ENCODE results near the gene HAUS7. TPM values are rescaled to one million over a fixed set of nuclear protein-coding genes. Genes with fewer than 3 reads are reported as not detected.

The HAUS7 gene
- total and polyA plus RNA-seq, 4 donors = 11.3 to 42.9 (median 28.0) TPM

DNA sequence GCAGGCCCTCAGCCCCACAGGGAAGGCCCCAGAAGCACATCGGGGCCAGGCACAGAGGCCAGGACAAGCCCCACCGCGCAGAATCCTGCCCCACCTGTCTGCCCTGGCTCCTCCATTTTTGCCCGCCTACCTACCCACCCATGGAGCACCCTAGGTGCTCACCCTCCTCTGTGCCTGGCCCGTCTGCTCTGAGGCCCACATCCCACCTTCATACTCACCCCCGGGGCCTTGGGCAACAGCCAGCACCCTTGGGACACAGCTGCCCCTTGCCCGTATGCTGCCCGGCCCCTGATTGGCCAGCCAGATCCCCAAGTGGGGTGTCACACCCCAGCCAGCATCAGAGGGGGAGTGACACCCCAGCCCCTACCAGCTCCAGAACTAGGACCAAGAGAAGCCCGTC, 13.7 kb downstream of the HAUS7 start:
- DNase-seq (no peak), ATAC-seq (ENCODE audit: insufficient read depth, low FRiP score) (no peak)
- H3K36me3 ChIP-seq (ENCODE audit: control insufficient read depth in 4 of 4, insufficient read depth in 4 of 4, low read length in 4 of 4) = peaks cover 0 to 4% (median 0%) of the 10 kb centered on the region in 4 donors
- 93 to 95% methylated on average over 3 to 9 of the region's 9 CpGs for WGBS, 2 donors
- TF ChIP-seq, protein P1, sequence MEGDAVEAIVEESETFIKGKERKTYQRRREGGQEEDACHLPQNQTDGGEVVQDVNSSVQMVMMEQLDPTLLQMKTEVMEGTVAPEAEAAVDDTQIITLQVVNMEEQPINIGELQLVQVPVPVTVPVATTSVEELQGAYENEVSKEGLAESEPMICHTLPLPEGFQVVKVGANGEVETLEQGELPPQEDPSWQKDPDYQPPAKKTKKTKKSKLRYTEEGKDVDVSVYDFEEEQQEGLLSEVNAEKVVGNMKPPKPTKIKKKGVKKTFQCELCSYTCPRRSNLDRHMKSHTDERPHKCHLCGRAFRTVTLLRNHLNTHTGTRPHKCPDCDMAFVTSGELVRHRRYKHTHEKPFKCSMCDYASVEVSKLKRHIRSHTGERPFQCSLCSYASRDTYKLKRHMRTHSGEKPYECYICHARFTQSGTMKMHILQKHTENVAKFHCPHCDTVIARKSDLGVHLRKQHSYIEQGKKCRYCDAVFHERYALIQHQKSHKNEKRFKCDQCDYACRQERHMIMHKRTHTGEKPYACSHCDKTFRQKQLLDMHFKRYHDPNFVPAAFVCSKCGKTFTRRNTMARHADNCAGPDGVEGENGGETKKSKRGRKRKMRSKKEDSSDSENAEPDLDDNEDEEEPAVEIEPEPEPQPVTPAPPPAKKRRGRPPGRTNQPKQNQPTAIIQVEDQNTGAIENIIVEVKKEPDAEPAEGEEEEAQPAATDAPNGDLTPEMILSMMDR (IDR thresholded peaks at IDR 0.05; ENCODE audit: control extremely low read depth, extremely low read depth) = no peak
- peaks cover 0 to 1% (median 0%) of the 10 kb centered on the region in 4 donors for H3K9me3 ChIP-seq (ENCODE audit: control insufficient read depth in 4 of 4, insufficient read depth in 3 of 4, low read length in 3 of 4)
- no peaks in the 10 kb centered on the region for H3K27me3 ChIP-seq (ENCODE audit: control insufficient read depth in 3 of 3, insufficient read depth in 3 of 3, low read length in 2 of 3)
- no peaks in the 10 kb centered on the region for H3K4me1 ChIP-seq (ENCODE audit: control insufficient read depth in 5 of 5, insufficient read depth in 5 of 5, low read length in 5 of 5)
- H3K9ac ChIP-seq (ENCODE audit: insufficient read depth in 1 of 2, low read length in 2 of 2) = no peak overlapping the region
- no peak overlapping the region for H3K4me3 ChIP-seq
- no peak overlapping the region for H3K27ac ChIP-seq (ENCODE audit: low read depth in 1 of 2, low read length in 1 of 2)

DNA sequence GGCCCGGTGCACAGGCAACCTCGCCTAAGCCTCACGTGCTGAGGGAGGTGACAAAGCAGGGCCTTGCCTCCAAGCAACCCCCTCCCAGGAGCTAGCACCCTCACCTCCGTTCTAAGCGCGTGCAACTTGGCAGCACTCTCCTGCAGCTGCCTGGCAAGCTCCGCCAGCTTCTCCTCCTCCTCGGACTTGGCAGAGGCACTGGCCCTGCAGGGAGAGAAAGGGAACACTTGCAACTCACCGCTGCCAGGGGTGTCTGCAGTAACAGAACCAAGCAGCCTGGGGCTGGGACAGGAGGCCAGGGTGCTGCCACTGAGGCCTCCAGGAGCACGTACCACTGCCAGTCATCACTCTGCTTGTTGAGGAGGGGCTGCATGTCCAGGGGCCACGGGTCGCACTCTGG, 14.2 kb downstream of the HAUS7 start:
- peaks cover 0 to 1% (median 0%) of the 10 kb centered on the region in 4 donors for H3K9me3 ChIP-seq (ENCODE audit: control insufficient read depth in 4 of 4, insufficient read depth in 3 of 4, low read length in 3 of 4)
- TF ChIP-seq, protein P1 (IDR thresholded peaks at IDR 0.05; ENCODE audit: control extremely low read depth, extremely low read depth) = no peak
- no peak overlapping the region for H3K9ac ChIP-seq (ENCODE audit: insufficient read depth in 1 of 2, low read length in 2 of 2)
- H3K27me3 ChIP-seq (ENCODE audit: control insufficient read depth in 3 of 3, insufficient read depth in 3 of 3, low read length in 2 of 3) = no peaks in the 10 kb centered on the region
- ATAC-seq (ENCODE audit: insufficient read depth, low FRiP score) = no peak
- H3K4me1 ChIP-seq (ENCODE audit: control insufficient read depth in 5 of 5, insufficient read depth in 5 of 5, low read length in 5 of 5) = no peaks in the 10 kb centered on the region
- no peak overlapping the region for H3K4me3 ChIP-seq
- H3K36me3 ChIP-seq (ENCODE audit: control insufficient read depth in 4 of 4, insufficient read depth in 4 of 4, low read length in 4 of 4) = peaks cover 0 to 4% (median 0%) of the 10 kb centered on the region in 4 donors
- H3K27ac ChIP-seq (ENCODE audit: low read depth in 1 of 2, low read length in 1 of 2) = no peak overlapping the region
- WGBS, 2 donors = 87 to 89% methylated on average over 10 to 12 of the region's 12 CpGs
- DNase-seq = no peak

DNA sequence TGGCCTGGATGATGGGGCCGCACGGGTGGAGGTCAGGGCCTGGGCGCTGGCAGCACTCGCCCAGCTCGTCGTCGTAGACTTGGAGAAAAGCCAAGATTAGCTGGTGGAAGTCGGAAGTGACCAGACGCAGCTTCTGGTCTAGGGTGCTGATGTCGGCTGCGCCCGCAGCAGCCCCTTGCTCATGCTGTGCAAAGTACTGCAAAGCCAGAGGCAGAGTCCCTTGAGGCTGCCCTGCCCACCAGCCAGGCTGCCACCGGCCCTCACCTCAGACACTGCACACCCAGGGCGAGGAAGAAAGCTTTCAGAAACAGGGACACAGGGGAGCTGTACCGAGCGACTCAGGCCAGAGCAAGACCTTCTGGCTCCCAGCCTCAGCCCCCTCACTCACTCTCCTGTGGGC, 14.8 kb downstream of the HAUS7 start:
- DNase-seq (no peak), ATAC-seq (ENCODE audit: insufficient read depth, low FRiP score) (no peak)
- TF ChIP-seq, protein P1 (IDR thresholded peaks at IDR 0.05; ENCODE audit: control extremely low read depth, extremely low read depth) = no peak
- no peak overlapping the region for H3K4me3 ChIP-seq
- no peak overlapping the region for H3K27ac ChIP-seq (ENCODE audit: low read depth in 1 of 2, low read length in 1 of 2)
- peaks cover 0 to 4% (median 0%) of the 10 kb centered on the region in 4 donors for H3K36me3 ChIP-seq (ENCODE audit: control insufficient read depth in 4 of 4, insufficient read depth in 4 of 4, low read length in 4 of 4)
- H3K9ac ChIP-seq (ENCODE audit: insufficient read depth in 1 of 2, low read length in 2 of 2) = no peak overlapping the region
- no peaks in the 10 kb centered on the region for H3K4me1 ChIP-seq (ENCODE audit: control insufficient read depth in 5 of 5, insufficient read depth in 5 of 5, low read length in 5 of 5)
- no peaks in the 10 kb centered on the region for H3K27me3 ChIP-seq (ENCODE audit: control insufficient read depth in 3 of 3, insufficient read depth in 3 of 3, low read length in 2 of 3)
- 84 to 88% methylated on average over 16 of the region's 16 CpGs for WGBS, 2 donors
- peaks cover 0 to 1% (median 0%) of the 10 kb centered on the region in 4 donors for H3K9me3 ChIP-seq (ENCODE audit: control insufficient read depth in 4 of 4, insufficient read depth in 3 of 4, low read length in 3 of 4)

Measured in lung (tissue), 12 donors.